CD4-positive, CD25-positive, alpha-beta regulatory T cell (primary cell): ENCODE results near the gene SEMA5A. TPM values are rescaled to one million over a fixed set of nuclear protein-coding genes. Genes with fewer than 3 reads are reported as not detected.

ENCODE experiments used
- ATAC-seq, 2 donors: fragments of 150-1000 bp; cut with Tn5 transposase; one replicate each; pipeline ENCODE4 v1.10.0; 2021; ENCODE audit warnings: low read depth in 2 of 2, moderate number of reproducible peaks in 2 of 2, moderate library complexity in 1 of 2
- DNase-seq, 3 donors: peaks; one replicate each; pipeline versions ENCODE4 v3.0.0 to v3.0.0-alpha.2; 2012 to 2022; ENCODE audit warnings: mixed read lengths in 1 of 3
- H3K27ac ChIP-seq: one replicate; pipeline ENCODE4 v1.7.0; 2013; ENCODE audit warnings: mild to moderate bottlenecking, low read length; ENCODE audit not compliant: insufficient read depth, poor library complexity, severe bottlenecking
- H3K27me3 ChIP-seq: one replicate; pipeline ENCODE4 v1.7.0; 2013; ENCODE audit warnings: low read length; ENCODE audit not compliant: control insufficient read depth, insufficient read depth
- H3K36me3 ChIP-seq: one replicate; pipeline ENCODE4 v1.7.0; 2013; ENCODE audit warnings: mild to moderate bottlenecking, low read length, moderate library complexity; ENCODE audit not compliant: control insufficient read depth, insufficient read depth
- H3K4me1 ChIP-seq: 2 replicates; pipeline ENCODE4 v1.7.0; 2013; ENCODE audit warnings: mild to moderate bottlenecking, low read length; ENCODE audit not compliant: insufficient read depth, control insufficient read depth, poor library complexity, severe bottlenecking
- H3K4me3 ChIP-seq: one replicate; pipeline ENCODE4 v1.7.0; 2013; ENCODE audit warnings: low read depth, mild to moderate bottlenecking, low read length, moderate library complexity
- H3K9me3 ChIP-seq, 2 experiments: 1 replicate in 1 of 2; 2 replicates in 1 of 2; pipeline ENCODE4 v1.7.0; 2013; ENCODE audit warnings: low read length in 2 of 2, mild to moderate bottlenecking in 1 of 2, moderate library complexity in 1 of 2; ENCODE audit not compliant: control insufficient read depth in 2 of 2
- H3K27ac Mint-ChIP-seq, 3 donors: one replicate each; pipeline ENCODE4 v1.8.0; 2020 to 2022; ENCODE audit warnings: mild to moderate bottlenecking in 3 of 3, mixed read lengths in 3 of 3, moderate library complexity in 2 of 3
- H3K27me3 Mint-ChIP-seq: one replicate; pipeline ENCODE4 v1.8.0; 2022; ENCODE audit warnings: mild to moderate bottlenecking, mixed read lengths
- H3K36me3 Mint-ChIP-seq: one replicate; pipeline ENCODE4 v1.8.0; 2020; ENCODE audit warnings: mixed read lengths
- H3K4me1 Mint-ChIP-seq, 4 donors: one replicate each; pipeline ENCODE4 v1.8.0; 2020 to 2022; ENCODE audit warnings: mixed read lengths in 4 of 4, mild to moderate bottlenecking in 1 of 4
- H3K4me3 Mint-ChIP-seq, 4 donors: one replicate each; pipeline ENCODE4 v1.8.0; 2020 to 2022; ENCODE audit warnings: mild to moderate bottlenecking in 4 of 4, mixed read lengths in 4 of 4, moderate library complexity in 3 of 4
- H3K9me3 Mint-ChIP-seq, 7 donors: one replicate each; pipeline ENCODE4 v1.8.0; 2020 to 2022; ENCODE audit warnings: mixed read lengths in 7 of 7, mild to moderate bottlenecking in 3 of 7, moderate library complexity in 2 of 7
- polyA plus RNA-seq, 4 donors: library from polyadenylated mRNA; unstranded; fragments of 300-500 nt; fragmentation: Illumina TruSeq; gene quantifications; one replicate each; pipeline ENCODE4 v1.2.3, GENCODE V29; 2021
- total RNA-seq: library from RNA; stranded (reverse); gene quantifications from one replicate; pipeline ENCODE4 v1.2.3, GENCODE V29; 2022

The SEMA5A gene
- total and polyA plus RNA-seq, 5 donors from 2014 or later: 0.22 to 2.8 (median 0.31) TPM; not detected in 2

GRCh38 chr5:9387879-9388278, 158.0 kb downstream of the SEMA5A start:
- H3K4me3 Mint-ChIP-seq: no peak overlapping the region
- Histone ChIP-seq H3K4me1 (no peaks in the 10 kb centered on the region), H3K27me3 (no peaks in the 10 kb centered on the region), H3K4me3 (no peak overlapping the region), H3K9me3 (no peaks in the 10 kb centered on the region), H3K36me3 (no peaks in the 10 kb centered on the region), H3K27ac (no peak overlapping the region)
- no peak overlapping the region for H3K27ac Mint-ChIP-seq
- H3K36me3 Mint-ChIP-seq: no peaks in the 10 kb centered on the region
- no peaks in the 10 kb centered on the region for H3K27me3 Mint-ChIP-seq
- no peaks in the 10 kb centered on the region for H3K4me1 Mint-ChIP-seq
- H3K9me3 Mint-ChIP-seq: peaks cover 0 to 15% (median 0%) of the 10 kb centered on the region in 7 donors
- DNase-seq: no peak
- ATAC-seq: no peak

DNA sequence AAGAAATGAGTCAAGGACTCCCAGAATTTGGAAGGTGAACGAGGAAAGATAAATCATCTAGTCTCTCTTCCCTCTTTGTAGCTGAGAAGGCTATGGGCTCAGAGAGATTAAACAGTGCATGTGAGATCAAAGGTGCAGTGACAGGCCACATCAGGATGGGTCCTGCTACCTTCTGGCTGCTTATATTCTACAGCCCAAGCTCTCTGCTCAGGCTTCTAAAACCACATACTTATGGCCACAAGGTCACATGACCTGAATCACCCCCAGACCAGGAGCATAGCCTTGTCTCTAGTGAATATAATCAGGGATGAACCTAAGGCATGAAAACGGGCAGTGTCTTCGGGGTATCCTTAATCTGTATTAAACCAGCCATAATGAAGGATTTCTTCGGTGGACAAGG, 158.9 kb downstream of the SEMA5A start:
- Histone ChIP-seq H3K36me3 (no peaks in the 10 kb centered on the region), H3K4me3 (no peak overlapping the region), H3K27ac (no peak overlapping the region), H3K27me3 (no peaks in the 10 kb centered on the region), H3K9me3 (no peaks in the 10 kb centered on the region), H3K4me1 (no peaks in the 10 kb centered on the region)
- no peak for DNase-seq
- H3K27me3 Mint-ChIP-seq: no peaks in the 10 kb centered on the region
- H3K4me3 Mint-ChIP-seq: no peak overlapping the region
- no peaks in the 10 kb centered on the region for H3K36me3 Mint-ChIP-seq
- H3K4me1 Mint-ChIP-seq: no peaks in the 10 kb centered on the region
- H3K27ac Mint-ChIP-seq: no peak overlapping the region
- no peak for ATAC-seq
- H3K9me3 Mint-ChIP-seq: peaks cover 0 to 13% (median 2%) of the 10 kb centered on the region in 7 donors

DNA sequence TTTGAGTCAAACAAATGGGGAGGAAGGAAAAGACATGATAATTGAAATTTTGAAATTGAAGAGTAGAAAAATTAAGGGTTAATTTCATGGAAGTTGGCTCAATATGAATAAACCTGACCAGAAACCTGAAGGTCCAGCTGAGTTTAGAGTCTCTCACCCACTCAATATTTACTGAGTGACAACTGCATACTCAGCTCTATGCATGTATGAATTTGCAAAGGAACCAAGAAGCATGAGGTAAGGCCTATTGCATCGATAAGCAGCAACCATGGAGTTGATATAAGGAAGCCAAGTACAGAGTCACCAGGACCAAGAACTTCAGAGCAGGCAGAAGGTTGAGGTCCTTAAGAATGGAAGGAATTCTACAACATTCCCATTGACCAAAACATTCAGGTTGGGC, 163.4 kb downstream of the SEMA5A start:
- H3K27me3 Mint-ChIP-seq: no peaks in the 10 kb centered on the region
- H3K4me1 Mint-ChIP-seq: no peaks in the 10 kb centered on the region
- H3K27me3 ChIP-seq: no peaks in the 10 kb centered on the region
- H3K27ac ChIP-seq: no peak overlapping the region
- no peaks in the 10 kb centered on the region for H3K9me3 ChIP-seq
- no peaks in the 10 kb centered on the region for H3K36me3 ChIP-seq
- H3K36me3 Mint-ChIP-seq: no peaks in the 10 kb centered on the region
- H3K4me1 ChIP-seq: no peaks in the 10 kb centered on the region
- H3K4me3 Mint-ChIP-seq: no peak overlapping the region
- no peak overlapping the region for H3K27ac Mint-ChIP-seq
- ATAC-seq (no peak), DNase-seq (no peak)
- peaks cover 0 to 9% (median 5%) of the 10 kb centered on the region in 7 donors for H3K9me3 Mint-ChIP-seq
- no peak overlapping the region for H3K4me3 ChIP-seq

GRCh38 chr5:9381464-9381863, 164.4 kb downstream of the SEMA5A start:
- peaks cover 0 to 14% (median 7%) of the 10 kb centered on the region in 7 donors for H3K9me3 Mint-ChIP-seq
- H3K4me3 Mint-ChIP-seq: peak overlapping the region in 1 of 4 donors; percentile 18
- DNase-seq (no peak), ATAC-seq (no peak)
- no peaks in the 10 kb centered on the region for H3K4me1 Mint-ChIP-seq
- no peaks in the 10 kb centered on the region for H3K27me3 Mint-ChIP-seq
- no peaks in the 10 kb centered on the region for H3K27me3 ChIP-seq
- H3K4me1 ChIP-seq: no peaks in the 10 kb centered on the region
- H3K36me3 Mint-ChIP-seq: no peaks in the 10 kb centered on the region
- H3K27ac ChIP-seq: no peak overlapping the region
- no peaks in the 10 kb centered on the region for H3K9me3 ChIP-seq
- H3K36me3 ChIP-seq: no peaks in the 10 kb centered on the region
- H3K27ac Mint-ChIP-seq: no peak overlapping the region
- no peak overlapping the region for H3K4me3 ChIP-seq

DNA sequence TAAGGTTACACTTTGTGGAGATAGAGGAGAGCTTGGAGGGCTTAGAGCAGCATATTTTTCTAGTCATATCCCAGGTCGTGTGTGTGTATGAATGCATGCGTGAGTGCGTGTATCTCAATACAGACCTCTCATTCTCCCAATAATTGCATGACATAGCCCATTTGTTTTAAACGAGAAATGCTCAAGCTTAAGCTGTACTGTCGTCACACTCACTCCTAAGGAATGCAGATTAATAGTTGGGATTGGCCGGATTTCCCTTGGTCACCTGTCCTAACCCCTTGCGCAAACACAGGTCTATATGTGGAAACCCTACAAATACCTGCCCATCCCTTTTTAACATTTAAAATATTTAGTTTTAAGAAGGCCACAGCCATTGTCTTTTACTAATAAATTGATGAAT, 165.8 kb downstream of the SEMA5A start:
- Histone ChIP-seq H3K4me3 (no peak overlapping the region), H3K4me1 (no peaks in the 10 kb centered on the region), H3K36me3 (no peaks in the 10 kb centered on the region), H3K9me3 (no peaks in the 10 kb centered on the region), H3K27me3 (no peaks in the 10 kb centered on the region), H3K27ac (no peak overlapping the region)
- ATAC-seq: no peak
- no peaks in the 10 kb centered on the region for H3K4me1 Mint-ChIP-seq
- peaks cover 0 to 19% (median 7%) of the 10 kb centered on the region in 7 donors for H3K9me3 Mint-ChIP-seq
- no peaks in the 10 kb centered on the region for H3K36me3 Mint-ChIP-seq
- no peaks in the 10 kb centered on the region for H3K27me3 Mint-ChIP-seq
- no peak overlapping the region for H3K27ac Mint-ChIP-seq
- no peak for DNase-seq
- no peak overlapping the region for H3K4me3 Mint-ChIP-seq

DNA sequence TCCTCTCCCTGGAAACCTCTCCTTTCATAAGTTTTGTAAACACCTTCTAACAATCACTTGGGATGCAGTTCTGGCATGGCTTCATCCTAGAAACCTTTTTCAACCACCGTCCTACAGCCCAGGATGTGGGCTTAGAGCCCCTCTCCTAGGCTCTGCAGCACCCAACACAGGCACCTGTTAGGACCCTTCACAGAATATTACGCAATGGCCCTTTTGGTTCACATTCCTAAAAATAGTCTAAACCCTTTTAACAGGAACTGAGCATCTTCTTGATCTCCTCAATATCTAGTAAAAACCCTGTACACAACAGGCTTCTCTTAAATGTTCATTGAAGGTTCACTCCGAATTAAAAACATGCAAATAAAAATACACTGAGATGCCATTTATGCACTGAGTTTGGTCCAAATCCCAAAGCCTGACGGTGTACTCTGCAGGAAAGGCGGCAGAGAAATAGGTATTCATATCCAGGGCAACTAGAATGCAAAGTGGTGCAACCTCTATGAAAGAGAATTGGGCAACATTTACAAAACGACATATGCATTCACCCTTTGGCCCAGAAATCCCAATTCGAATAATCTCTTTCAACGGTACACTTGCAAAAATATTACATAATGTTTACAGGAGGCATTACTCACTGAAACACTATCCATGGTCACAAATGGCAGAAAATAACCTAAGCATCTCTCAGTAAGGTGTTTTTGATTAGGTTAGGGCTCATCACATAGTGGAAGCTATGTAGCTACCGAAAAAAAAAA, 169.3 kb downstream of the SEMA5A start:
- Histone ChIP-seq H3K4me1 (no peaks in the 10 kb centered on the region), H3K9me3 (no peaks in the 10 kb centered on the region), H3K36me3 (no peaks in the 10 kb centered on the region), H3K27me3 (no peaks in the 10 kb centered on the region), H3K27ac (no peak overlapping the region), H3K4me3 (no peak overlapping the region)
- Mint-ChIP-seq H3K4me1 (no peaks in the 10 kb centered on the region), H3K27me3 (no peaks in the 10 kb centered on the region), H3K9me3 (peaks cover 2 to 16% (median 6%) of the 10 kb centered on the region in 7 donors), H3K4me3 (no peak overlapping the region), H3K27ac (no peak overlapping the region), H3K36me3 (no peaks in the 10 kb centered on the region)
- DNase-seq: no peak
- no peak for ATAC-seq

GRCh38 chr5:9375756-9376155, 170.1 kb downstream of the SEMA5A start:
- no peak for DNase-seq
- H3K4me3 ChIP-seq: no peak overlapping the region
- ATAC-seq: no peak
- no peaks in the 10 kb centered on the region for H3K4me1 ChIP-seq
- no peaks in the 10 kb centered on the region for H3K36me3 ChIP-seq
- no peaks in the 10 kb centered on the region for H3K27me3 ChIP-seq
- no peaks in the 10 kb centered on the region for H3K36me3 Mint-ChIP-seq
- H3K27me3 Mint-ChIP-seq: no peaks in the 10 kb centered on the region
- H3K4me1 Mint-ChIP-seq: no peaks in the 10 kb centered on the region
- no peaks in the 10 kb centered on the region for H3K9me3 ChIP-seq
- no peak overlapping the region for H3K27ac Mint-ChIP-seq
- no peak overlapping the region for H3K4me3 Mint-ChIP-seq
- H3K27ac ChIP-seq: no peak overlapping the region
- peaks cover 2 to 14% (median 6%) of the 10 kb centered on the region in 7 donors for H3K9me3 Mint-ChIP-seq

- Mint-ChIP-seq H3K4me3 (no peak overlapping the region), H3K9me3 (peaks cover 2 to 22% (median 5%) of the 10 kb centered on the region in 7 donors), H3K27ac (no peak overlapping the region), H3K36me3 (no peaks in the 10 kb centered on the region), H3K4me1 (no peaks in the 10 kb centered on the region), H3K27me3 (no peaks in the 10 kb centered on the region)
- no peaks in the 10 kb centered on the region for H3K9me3 ChIP-seq
- no peaks in the 10 kb centered on the region for H3K4me1 ChIP-seq
- no peak for DNase-seq
- no peaks in the 10 kb centered on the region for H3K36me3 ChIP-seq
- H3K27me3 ChIP-seq: no peaks in the 10 kb centered on the region
- no peak overlapping the region for H3K4me3 ChIP-seq
- H3K27ac ChIP-seq: no peak overlapping the region
- ATAC-seq: no peak
These were observed 171.8 kb downstream of the SEMA5A start for GRCh38 chr5:9374025-9374424.
